GM18502 (cell line): ENCODE data around the gene GFOD2.
"Not testable (repeated sequence)": the region's sequence is repeated elsewhere in the genome, so short reads cannot be mapped to it uniquely, and the experiment has no call there.

Experiments
- ATAC-seq: cut with Tn5 transposase; IDR thresholded peaks from one replicate; pipeline ENCODE4 v1.9.1; 2021; ENCODE audit warnings: mild to moderate bottlenecking; ENCODE audit not compliant: unreplicated experiment, poor library complexity

Gene GFOD2

GRCh38 chr16:67719048-67719777 is at the start of gene GFOD2:
Gene GFOD2 (minus strand): TSS chr16:67719316. CDS start chr16:67685715, 33,601 bp downstream.
- ATAC-seq: peak; percentile 89

- no peak for ATAC-seq
These were observed 48.8 kb upstream of the GFOD2 start for GRCh38 chr16:67767953-67768352.

GRCh38 chr16:67766291-67766690 is 47.2 kb upstream of the GFOD2 start:
- ATAC-seq: no peak

- ATAC-seq: no peak
These were observed 45.1 kb upstream of the GFOD2 start for GRCh38 chr16:67764158-67764667.

- ATAC-seq: no peak
These were observed 44.0 kb upstream of the GFOD2 start for GRCh38 chr16:67763066-67763465.

GRCh38 chr16:67762385-67762784 is 43.3 kb upstream of the GFOD2 start:
- ATAC-seq: no peak

GRCh38 chr16:67761924-67762323 is 42.8 kb upstream of the GFOD2 start:
- ATAC-seq: no peak

GRCh38 chr16:67760956-67761230 is 41.8 kb upstream of the GFOD2 start:
- ATAC-seq: no peak

- no peak for ATAC-seq
These were observed 41.3 kb upstream of the GFOD2 start for GRCh38 chr16:67760206-67760955.

- no peak for ATAC-seq
These were observed 39.9 kb upstream of the GFOD2 start for GRCh38 chr16:67758966-67759365.

- ATAC-seq: no peak
These were observed 38.9 kb upstream of the GFOD2 start for GRCh38 chr16:67758006-67758405.

- ATAC-seq: no peak
These were observed 33.5 kb upstream of the GFOD2 start for GRCh38 chr16:67752641-67753040.

GRCh38 chr16:67751331-67751730 is 32.2 kb upstream of the GFOD2 start:
- ATAC-seq: not testable (repeated sequence)

- ATAC-seq: no peak
These were observed 31.4 kb upstream of the GFOD2 start for GRCh38 chr16:67750466-67750865.

GRCh38 chr16:67749436-67750078 is 30.4 kb upstream of the GFOD2 start:
- no peak for ATAC-seq

- no peak for ATAC-seq
These were observed 29.7 kb upstream of the GFOD2 start for GRCh38 chr16:67748834-67749233.

- ATAC-seq: no peak
These were observed 27.7 kb upstream of the GFOD2 start for GRCh38 chr16:67746846-67747245.

GRCh38 chr16:67741118-67741517 is 22.0 kb upstream of the GFOD2 start:
- no peak for ATAC-seq

- no peak for ATAC-seq
These were observed 21.3 kb upstream of the GFOD2 start for GRCh38 chr16:67740391-67740790.

- no peak for ATAC-seq
These were observed 17.7 kb upstream of the GFOD2 start for GRCh38 chr16:67736858-67737257.

GRCh38 chr16:67734731-67735201 is 15.7 kb upstream of the GFOD2 start:
- no peak for ATAC-seq
